HG02610 (cell line): ENCODE measurements around the gene RNF11.

ENCODE experiments used
- ATAC-seq: cut with Tn5 transposase; IDR thresholded peaks from one replicate; pipeline ENCODE4 v1.9.1; 2021; ENCODE audit warnings: mild to moderate bottlenecking, moderate library complexity; ENCODE audit not compliant: unreplicated experiment

Gene RNF11

DNA sequence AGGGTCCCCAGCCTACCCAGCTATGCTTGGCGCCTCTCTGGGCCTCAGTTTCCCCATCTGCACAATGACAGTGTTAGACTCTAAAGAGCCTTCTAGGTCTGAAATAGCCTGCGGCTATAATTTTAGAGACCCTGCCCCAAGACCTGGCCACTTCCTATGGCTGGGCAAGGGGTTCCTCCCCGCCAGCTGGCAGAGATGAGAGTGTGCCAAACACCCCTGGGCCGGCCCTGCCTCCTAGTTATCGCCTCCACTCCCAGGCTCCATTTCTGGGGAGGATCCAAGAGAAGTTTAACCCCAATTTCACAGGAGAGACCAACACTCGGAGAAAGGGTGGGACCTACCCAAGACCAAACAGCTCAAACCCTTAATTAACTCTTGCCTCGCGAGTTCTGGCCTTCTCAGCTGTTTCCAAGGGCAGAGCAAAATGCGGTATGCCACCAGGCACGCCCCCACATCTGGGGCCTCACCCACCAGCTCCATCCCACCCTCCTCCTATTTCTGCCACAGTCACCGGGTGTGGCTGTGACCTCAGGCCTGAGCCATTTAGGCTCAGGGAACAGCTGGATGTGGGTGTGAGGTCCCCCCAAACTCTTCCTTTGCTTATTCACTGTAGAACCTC lies 58.6 kb downstream of the RNF11 start:
- ATAC-seq, result no peak

- ATAC-seq, result no peak
Measured at GRCh38 chr1:51295926-51296325, 59.9 kb downstream of the RNF11 start.

GRCh38 chr1:51296383-51297357 lies 60.6 kb downstream of the RNF11 start:
- peak; percentile 43 for ATAC-seq

GRCh38 chr1:51297401-51298321 lies 61.6 kb downstream of the RNF11 start:
- no peak for ATAC-seq

GRCh38 chr1:51298322-51298705 lies 62.2 kb downstream of the RNF11 start:
- no peak for ATAC-seq

GRCh38 chr1:51299185-51299885 lies 63.3 kb downstream of the RNF11 start:
- ATAC-seq, result no peak

GRCh38 chr1:51299981-51300670 lies 64.1 kb downstream of the RNF11 start:
- ATAC-seq, result no peak

GRCh38 chr1:51301152-51301843 lies 65.2 kb downstream of the RNF11 start:
- ATAC-seq, result peak; percentile 38

DNA sequence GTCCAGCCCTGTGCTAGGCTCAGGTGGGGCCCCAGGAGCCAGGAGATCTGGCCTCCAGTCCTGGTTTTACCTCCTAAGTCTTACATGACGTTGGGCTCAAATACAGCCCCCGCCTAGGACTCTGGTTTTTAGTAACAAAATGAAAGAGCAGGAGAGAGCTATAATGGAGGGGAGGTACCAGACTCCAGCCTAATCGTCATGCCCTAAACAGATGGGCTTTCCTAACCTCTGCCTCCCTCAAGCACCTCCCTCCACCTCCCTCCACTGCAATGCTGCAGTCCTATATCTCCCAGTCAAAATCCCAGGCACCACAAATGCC lies 65.7 kb downstream of the RNF11 start:
- peak; percentile 28 for ATAC-seq

- no peak for ATAC-seq
Measured at GRCh38 chr1:51302270-51302669, 66.2 kb downstream of the RNF11 start.

DNA sequence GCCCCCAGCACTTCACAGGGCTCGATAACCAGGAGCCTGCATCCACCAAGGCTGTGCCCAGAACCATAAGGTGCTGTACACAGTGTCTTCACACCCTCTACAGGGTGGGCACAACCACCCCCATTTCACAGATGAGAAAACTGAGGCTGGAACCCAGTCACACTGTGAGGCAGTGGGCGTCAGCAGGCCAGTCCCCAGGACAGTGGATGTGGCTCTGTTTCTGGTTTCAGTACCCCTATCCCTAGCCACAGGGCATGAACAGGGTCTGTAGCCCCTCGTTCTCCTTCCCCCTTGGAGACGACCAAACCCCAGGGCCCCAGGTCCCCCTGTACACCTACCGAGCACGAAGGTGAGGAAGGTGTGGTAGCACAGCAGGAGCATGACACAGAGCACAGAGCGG lies 66.7 kb downstream of the RNF11 start:
- no peak for ATAC-seq

DNA sequence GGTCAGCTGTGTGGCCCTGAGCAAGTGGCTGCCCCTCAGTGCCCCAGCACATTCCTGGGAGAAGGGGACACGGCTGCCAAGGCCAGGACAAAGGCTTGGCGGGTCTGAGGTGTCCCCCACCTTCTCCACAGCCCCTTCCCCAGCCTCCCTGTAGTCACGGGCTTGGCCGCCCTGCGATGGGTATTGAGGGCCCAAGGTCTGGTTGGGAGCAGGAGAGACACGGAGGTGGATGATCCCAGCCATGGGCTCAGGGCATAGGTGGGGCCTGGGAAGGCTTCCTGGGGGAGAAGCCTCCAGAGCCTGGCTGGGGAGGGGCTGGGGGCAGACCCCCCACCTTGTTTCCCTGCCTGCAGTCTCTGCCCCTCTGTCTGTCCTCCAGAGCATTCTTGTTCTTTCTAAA lies 67.2 kb downstream of the RNF11 start:
- ATAC-seq, result no peak

DNA sequence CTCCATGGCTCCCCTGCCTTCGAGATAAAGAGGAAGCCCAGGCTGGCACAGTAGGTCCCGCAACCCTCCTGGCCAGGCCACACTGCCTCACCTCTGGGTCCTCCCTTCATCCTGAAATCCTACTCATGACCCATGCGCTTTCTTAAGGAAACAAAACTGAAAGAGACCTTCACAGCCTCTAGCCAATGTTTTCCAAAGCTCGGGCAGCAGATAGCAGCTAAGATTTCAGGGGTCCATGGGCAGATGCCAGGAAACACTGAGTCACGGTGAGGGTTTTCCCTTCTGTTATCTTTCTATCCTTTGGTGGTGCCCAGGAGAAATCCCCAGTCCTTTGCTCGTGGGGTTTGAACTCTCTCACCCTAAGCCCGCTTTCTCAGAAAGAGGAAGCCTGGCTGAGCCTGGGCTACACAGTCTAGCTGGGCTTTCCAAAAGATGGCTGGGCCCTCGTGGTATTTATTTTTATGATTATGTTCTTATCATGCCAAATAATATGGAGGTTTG lies 67.7 kb downstream of the RNF11 start:
- peak; percentile 48 for ATAC-seq

DNA sequence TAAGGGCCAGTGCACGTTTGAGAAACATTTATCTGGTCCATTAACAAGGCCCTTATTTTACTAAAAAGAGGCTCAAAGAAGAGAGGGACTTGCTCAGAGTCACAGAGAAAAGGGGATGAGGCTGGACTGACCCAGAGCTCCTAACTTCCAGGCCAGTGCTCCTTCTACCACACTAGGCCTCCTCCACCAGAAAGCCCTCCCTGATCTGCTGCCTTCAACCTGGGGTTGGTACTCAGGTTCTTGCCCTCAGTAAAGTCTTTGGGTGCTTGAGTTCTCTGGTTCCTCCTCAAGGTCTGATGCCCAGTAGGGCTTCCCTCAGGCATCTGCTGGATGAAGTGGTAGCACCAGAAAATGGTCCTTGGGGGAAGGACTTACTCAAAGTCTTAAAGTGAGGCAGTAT lies 68.3 kb downstream of the RNF11 start:
- ATAC-seq, result no peak

GRCh38 chr1:51305371-51305823 lies 69.3 kb downstream of the RNF11 start:
- no peak for ATAC-seq

- ATAC-seq, result no peak
Measured at GRCh38 chr1:51306950-51307349, 70.9 kb downstream of the RNF11 start.

GRCh38 chr1:51308636-51309035 lies 72.6 kb downstream of the RNF11 start:
- no peak for ATAC-seq

DNA sequence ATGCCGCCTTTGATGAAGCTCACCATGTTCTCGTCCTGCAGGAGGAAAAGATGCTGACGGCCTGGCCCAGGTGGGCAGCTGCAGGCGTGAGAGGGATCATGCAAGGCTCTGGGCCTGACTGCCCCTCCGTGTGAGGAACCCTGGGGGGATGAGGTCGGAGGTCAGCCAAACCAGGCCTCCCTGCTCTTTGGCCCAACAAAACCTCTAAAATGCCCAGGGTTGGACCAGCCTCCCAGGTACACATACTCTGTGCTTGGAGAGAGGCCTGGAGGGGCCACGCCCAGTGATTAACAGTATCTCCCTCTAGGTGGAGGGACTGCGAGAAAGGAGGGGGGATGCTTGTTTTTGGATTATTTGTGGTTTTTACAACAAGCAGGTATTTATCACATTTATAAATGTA lies 73.2 kb downstream of the RNF11 start:
- no peak for ATAC-seq

GRCh38 chr1:51310871-51311613 lies 75.0 kb downstream of the RNF11 start:
- ATAC-seq, result no peak
